Measurements from ENCODE around the gene RGP1. TPM values are rescaled to one million over a fixed set of nuclear protein-coding genes. Genes with fewer than 3 reads are reported as not detected.

The RGP1 gene
- total and polyA plus RNA-seq, 9 of the 15 experiments (the other 6 are each of a cell fraction or from before 2014, with no cell fraction given) = 0.42 to 13.8 (median 6.7) TPM

- TF ChIP-seq RAD21 (CRISPR knock-in tag; conservative IDR thresholded peaks at IDR 0.05 in 1 of 2, IDR thresholded peaks at IDR 0.05 in 1 of 2) (peak; percentile 48 to 76), CREB5 (CRISPR knock-in tag; IDR thresholded peaks at IDR 0.05) (no peak), GTF2B (IDR thresholded peaks at IDR 0.05; ENCODE audit: extremely low read depth, insufficient read length) (no peak), ZNF583 (CRISPR knock-in tag; IDR thresholded peaks at IDR 0.05) (no peak), KDM4B (IDR thresholded peaks at IDR 0.05; ENCODE audit: borderline replicate concordance in 2 of 2, low read depth in 1 of 2) (no peak), NFIX (CRISPR knock-in tag; IDR thresholded peaks at IDR 0.05; ENCODE audit: low read depth) (no peak), ARID2 (IDR thresholded peaks at IDR 0.05) (peak; percentile 32; the same call in 1 of the 2 replicates), ZNF217 (CRISPR knock-in tag; IDR thresholded peaks at IDR 0.05) (no peak), NFYB (IDR thresholded peaks at IDR 0.05; ENCODE audit: extremely low read depth, insufficient read length) (no peak), ZNF212 (CRISPR knock-in tag; IDR thresholded peaks at IDR 0.05) (no peak), DNMT1 (IDR thresholded peaks at IDR 0.05) (no peak), HLTF (IDR thresholded peaks at IDR 0.05) (no peak), ZNF696 (CRISPR knock-in tag; conservative IDR thresholded peaks at IDR 0.05) (no peak), POLR2AphosphoS2 (IDR thresholded peaks at IDR 0.05; ENCODE audit: low read length) (no peak), USF2 (CRISPR knock-in tag; IDR thresholded peaks at IDR 0.05) (no peak), POU5F1 (IDR thresholded peaks at IDR 0.05; ENCODE audit: borderline replicate concordance, low read depth, low read length, partially characterized antibody) (no peak), MNT (conservative IDR thresholded peaks at IDR 0.05) (no peak), MTA2 (IDR thresholded peaks at IDR 0.05; ENCODE audit: low read depth) (no peak), MAFF (IDR thresholded peaks at IDR 0.05; ENCODE audit: low read length) (no peak), CC2D1A (IDR thresholded peaks at IDR 0.05) (peak; percentile 69; the same call in 1 of the 2 replicates)
These were observed 41.6 kb downstream of the RGP1 start (continued) for GRCh38 chr9:35790385-35791296.
